Measurements from ENCODE around the gene MAPKAPK2.

- TF ChIP-seq CTCF (IDR thresholded peaks at IDR 0.05; ENCODE audit: poor library complexity) (no peak), EZH2 (IDR thresholded peaks at IDR 0.05; ENCODE audit: borderline replicate concordance) (no peak)
Measured at GRCh38 chr1:206702260-206702659, 17.6 kb downstream of the MAPKAPK2 start.

Measured in hepatocyte (in vitro differentiated cells).